ENCODE results near the gene SOS1.
"Not testable (repeated sequence)": the region's sequence is repeated elsewhere in the genome, so short reads cannot be mapped to it uniquely, and the experiment has no call there.

SOS1 gene

GRCh38 chr2:39120771-39121522, at the start of gene SOS1:
TSS of gene SOS1 (minus strand) at chr2:39121051. CDS start at chr2:39120422, 629 bp downstream.
- H3K27ac Mint-ChIP-seq = peak within 1 kb of the TSS; percentile 95
- peak within 1 kb of the TSS; percentile 92 for H3K4me3 Mint-ChIP-seq
- H3K36me3 Mint-ChIP-seq (ENCODE audit: low read depth) = peaks cover 47% of the 10 kb centered on the region
- no peaks in the 10 kb centered on the region for H3K9me3 Mint-ChIP-seq
- peaks cover 42% of the 10 kb centered on the region for H3K4me1 Mint-ChIP-seq (ENCODE audit: low read depth)
- no peaks in the 10 kb centered on the region for H3K27me3 Mint-ChIP-seq (ENCODE audit: low read depth)

GRCh38 chr2:39164089-39164488, 43.2 kb upstream of the SOS1 start:
- Mint-ChIP-seq H3K4me1 (ENCODE audit: low read depth) (peaks cover 6% of the 10 kb centered on the region), H3K4me3 (no peak overlapping the region), H3K27me3 (ENCODE audit: low read depth) (peaks cover 14% of the 10 kb centered on the region), H3K9me3 (no peaks in the 10 kb centered on the region), H3K36me3 (ENCODE audit: low read depth) (peaks cover 3% of the 10 kb centered on the region), H3K27ac (no peak overlapping the region)

- no peak overlapping the region for H3K4me3 Mint-ChIP-seq
- peaks cover 14% of the 10 kb centered on the region for H3K27me3 Mint-ChIP-seq (ENCODE audit: low read depth)
- H3K9me3 Mint-ChIP-seq = no peaks in the 10 kb centered on the region
- H3K4me1 Mint-ChIP-seq (ENCODE audit: low read depth) = peaks cover 2% of the 10 kb centered on the region
- H3K36me3 Mint-ChIP-seq (ENCODE audit: low read depth) = peaks cover 3% of the 10 kb centered on the region
- no peak overlapping the region for H3K27ac Mint-ChIP-seq
Observed at GRCh38 chr2:39160982-39161381, 40.1 kb upstream of the SOS1 start.

- H3K9me3 Mint-ChIP-seq = no peaks in the 10 kb centered on the region
- peaks cover 3% of the 10 kb centered on the region for H3K36me3 Mint-ChIP-seq (ENCODE audit: low read depth)
- H3K27me3 Mint-ChIP-seq (ENCODE audit: low read depth) = peaks cover 10% of the 10 kb centered on the region
- H3K4me3 Mint-ChIP-seq = no peak overlapping the region
- H3K27ac Mint-ChIP-seq = no peak overlapping the region
- peaks cover 2% of the 10 kb centered on the region for H3K4me1 Mint-ChIP-seq (ENCODE audit: low read depth)
Observed at GRCh38 chr2:39159283-39159682, 38.4 kb upstream of the SOS1 start.

GRCh38 chr2:39158351-39158750, 37.5 kb upstream of the SOS1 start:
- Mint-ChIP-seq H3K4me1 (ENCODE audit: low read depth) (peaks cover 2% of the 10 kb centered on the region), H3K27me3 (ENCODE audit: low read depth) (peaks cover 4% of the 10 kb centered on the region), H3K4me3 (no peak overlapping the region), H3K36me3 (ENCODE audit: low read depth) (peaks cover 2% of the 10 kb centered on the region), H3K9me3 (no peaks in the 10 kb centered on the region), H3K27ac (no peak overlapping the region)

GRCh38 chr2:39156846-39157245, 36.0 kb upstream of the SOS1 start:
- H3K4me1 Mint-ChIP-seq (ENCODE audit: low read depth) = peaks cover 2% of the 10 kb centered on the region
- no peaks in the 10 kb centered on the region for H3K27me3 Mint-ChIP-seq (ENCODE audit: low read depth)
- H3K4me3 Mint-ChIP-seq = no peak overlapping the region

GRCh38 chr2:39156107-39156506, 35.3 kb upstream of the SOS1 start:
- H3K9me3 Mint-ChIP-seq = no peaks in the 10 kb centered on the region
- H3K36me3 Mint-ChIP-seq (ENCODE audit: low read depth) = peaks cover 2% of the 10 kb centered on the region
- no peak overlapping the region for H3K27ac Mint-ChIP-seq
- no peak overlapping the region for H3K4me3 Mint-ChIP-seq
- H3K27me3 Mint-ChIP-seq (ENCODE audit: low read depth) = no peaks in the 10 kb centered on the region
- H3K4me1 Mint-ChIP-seq (ENCODE audit: low read depth) = peaks cover 2% of the 10 kb centered on the region

More at GRCh38 chr2:39156846-39157245, 36.0 kb upstream of the SOS1 start:
- H3K27ac Mint-ChIP-seq = no peak overlapping the region
- H3K9me3 Mint-ChIP-seq = no peaks in the 10 kb centered on the region
- H3K36me3 Mint-ChIP-seq (ENCODE audit: low read depth) = peaks cover 2% of the 10 kb centered on the region

- not testable (repeated sequence) for H3K27me3 Mint-ChIP-seq (ENCODE audit: low read depth); H3K27ac Mint-ChIP-seq; H3K4me1 Mint-ChIP-seq (ENCODE audit: low read depth); H3K9me3 Mint-ChIP-seq; H3K36me3 Mint-ChIP-seq (ENCODE audit: low read depth); H3K4me3 Mint-ChIP-seq
Observed at GRCh38 chr2:39155573-39155972, 34.7 kb upstream of the SOS1 start.

GRCh38 chr2:39154944-39155343, 34.1 kb upstream of the SOS1 start:
- Mint-ChIP-seq H3K27me3 (ENCODE audit: low read depth) (no peaks in the 10 kb centered on the region), H3K9me3 (no peaks in the 10 kb centered on the region), H3K4me3 (no peak overlapping the region), H3K36me3 (ENCODE audit: low read depth) (peaks cover 3% of the 10 kb centered on the region), H3K4me1 (ENCODE audit: low read depth) (peaks cover 7% of the 10 kb centered on the region), H3K27ac (no peak overlapping the region)

GRCh38 chr2:39153312-39153711, 32.5 kb upstream of the SOS1 start:
- no peaks in the 10 kb centered on the region for H3K9me3 Mint-ChIP-seq
- peaks cover 6% of the 10 kb centered on the region for H3K4me1 Mint-ChIP-seq (ENCODE audit: low read depth)
- H3K27me3 Mint-ChIP-seq (ENCODE audit: low read depth) = no peaks in the 10 kb centered on the region
- peaks cover 3% of the 10 kb centered on the region for H3K36me3 Mint-ChIP-seq (ENCODE audit: low read depth)
- no peak overlapping the region for H3K4me3 Mint-ChIP-seq
- H3K27ac Mint-ChIP-seq = no peak overlapping the region

GRCh38 chr2:39152504-39152903, 31.7 kb upstream of the SOS1 start:
- Mint-ChIP-seq H3K27ac (no peak overlapping the region), H3K9me3 (no peaks in the 10 kb centered on the region), H3K27me3 (ENCODE audit: low read depth) (no peaks in the 10 kb centered on the region), H3K4me3 (no peak overlapping the region), H3K4me1 (ENCODE audit: low read depth) (peaks cover 8% of the 10 kb centered on the region), H3K36me3 (ENCODE audit: low read depth) (peaks cover 5% of the 10 kb centered on the region)

GRCh38 chr2:39150890-39151497, 30.1 kb upstream of the SOS1 start:
- H3K4me3 Mint-ChIP-seq = no peak overlapping the region

GRCh38 chr2:39150102-39150562, 29.3 kb upstream of the SOS1 start:
- H3K4me3 Mint-ChIP-seq = no peak overlapping the region
- no peak overlapping the region for H3K27ac Mint-ChIP-seq
- H3K27me3 Mint-ChIP-seq (ENCODE audit: low read depth) = no peaks in the 10 kb centered on the region
- peaks cover 8% of the 10 kb centered on the region for H3K4me1 Mint-ChIP-seq (ENCODE audit: low read depth)
- H3K36me3 Mint-ChIP-seq (ENCODE audit: low read depth) = peaks cover 5% of the 10 kb centered on the region
- no peaks in the 10 kb centered on the region for H3K9me3 Mint-ChIP-seq

More at GRCh38 chr2:39150890-39151497, 30.1 kb upstream of the SOS1 start:
- H3K27me3 Mint-ChIP-seq (ENCODE audit: low read depth) = no peaks in the 10 kb centered on the region
- no peaks in the 10 kb centered on the region for H3K9me3 Mint-ChIP-seq
- peaks cover 5% of the 10 kb centered on the region for H3K36me3 Mint-ChIP-seq (ENCODE audit: low read depth)
- no peak overlapping the region for H3K27ac Mint-ChIP-seq
- H3K4me1 Mint-ChIP-seq (ENCODE audit: low read depth) = peaks cover 8% of the 10 kb centered on the region

- no peak overlapping the region for H3K27ac Mint-ChIP-seq
- H3K27me3 Mint-ChIP-seq (ENCODE audit: low read depth) = no peaks in the 10 kb centered on the region
- peaks cover 8% of the 10 kb centered on the region for H3K36me3 Mint-ChIP-seq (ENCODE audit: low read depth)
- peaks cover 30% of the 10 kb centered on the region for H3K4me1 Mint-ChIP-seq (ENCODE audit: low read depth)
- H3K9me3 Mint-ChIP-seq = no peaks in the 10 kb centered on the region
- no peak overlapping the region for H3K4me3 Mint-ChIP-seq
Observed at GRCh38 chr2:39146630-39147029, 25.8 kb upstream of the SOS1 start.

GRCh38 chr2:39145906-39146421, 25.1 kb upstream of the SOS1 start:
- Mint-ChIP-seq H3K27me3 (ENCODE audit: low read depth) (no peaks in the 10 kb centered on the region), H3K4me1 (ENCODE audit: low read depth) (peaks cover 36% of the 10 kb centered on the region), H3K9me3 (no peaks in the 10 kb centered on the region), H3K4me3 (no peak overlapping the region), H3K36me3 (ENCODE audit: low read depth) (peaks cover 8% of the 10 kb centered on the region), H3K27ac (no peak overlapping the region)

Measured in T-helper 1 cell treated with Interleukin-12 subunit alpha and Interleukin-12 subunit beta and Interleukin-4 antibody, amounts not matched to agents 30 μg/mL and 1 μg/mL, for 36 hours (primary cell).